Occipital lobe (tissue), 2 donors: ENCODE results near the gene PSTPIP1. TPM values are rescaled to one million over a fixed set of nuclear protein-coding genes. Genes with fewer than 3 reads are reported as not detected.

Experiments used
- DNase-seq: peaks from one replicate; lab custom pipeline; 2025; lab: John Stamatoyannopoulos, UW
- total RNA-seq: library from RNA; depleted of rRNA; stranded (reverse); fragments of >200 nt; gene quantifications from one replicate; pipeline ENCODE4 v1.2.3, GENCODE V29; 2014

PSTPIP1 gene
- total RNA-seq, 1 donor from 2014 or later, result 0.62 TPM

DNA sequence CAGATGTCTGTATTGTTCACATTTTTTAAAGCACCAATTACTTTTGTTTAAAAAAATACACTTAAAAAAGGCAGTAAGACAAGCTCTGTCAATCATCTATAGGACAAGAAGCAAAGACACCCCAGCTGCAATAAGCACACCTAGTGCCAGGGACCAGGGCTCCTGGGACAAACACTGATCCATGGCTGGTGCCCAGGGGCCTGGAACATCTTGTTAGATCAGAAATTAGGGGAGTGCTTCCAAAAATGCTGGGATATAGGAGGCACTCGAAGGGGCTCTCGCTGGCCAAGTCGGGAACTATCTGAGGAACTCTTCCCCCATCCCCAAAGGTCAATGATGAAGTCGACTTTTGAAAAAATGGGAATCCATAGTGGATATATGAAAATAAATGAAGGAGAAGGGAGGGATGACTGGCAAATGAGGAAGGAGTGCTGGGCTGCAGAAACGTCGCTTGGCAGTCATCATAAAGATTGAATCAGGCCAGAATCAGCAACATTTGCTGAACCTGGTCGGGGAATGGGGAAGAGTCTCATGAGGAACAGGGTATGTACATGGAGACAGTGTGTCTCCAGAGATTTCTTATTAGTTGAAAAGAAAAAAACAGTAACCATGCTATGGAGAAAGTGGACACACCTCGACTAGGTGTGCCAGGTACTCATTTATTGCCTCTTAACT lies 47.5 kb downstream of the PSTPIP1 start:
- no peak for DNase-seq

DNA sequence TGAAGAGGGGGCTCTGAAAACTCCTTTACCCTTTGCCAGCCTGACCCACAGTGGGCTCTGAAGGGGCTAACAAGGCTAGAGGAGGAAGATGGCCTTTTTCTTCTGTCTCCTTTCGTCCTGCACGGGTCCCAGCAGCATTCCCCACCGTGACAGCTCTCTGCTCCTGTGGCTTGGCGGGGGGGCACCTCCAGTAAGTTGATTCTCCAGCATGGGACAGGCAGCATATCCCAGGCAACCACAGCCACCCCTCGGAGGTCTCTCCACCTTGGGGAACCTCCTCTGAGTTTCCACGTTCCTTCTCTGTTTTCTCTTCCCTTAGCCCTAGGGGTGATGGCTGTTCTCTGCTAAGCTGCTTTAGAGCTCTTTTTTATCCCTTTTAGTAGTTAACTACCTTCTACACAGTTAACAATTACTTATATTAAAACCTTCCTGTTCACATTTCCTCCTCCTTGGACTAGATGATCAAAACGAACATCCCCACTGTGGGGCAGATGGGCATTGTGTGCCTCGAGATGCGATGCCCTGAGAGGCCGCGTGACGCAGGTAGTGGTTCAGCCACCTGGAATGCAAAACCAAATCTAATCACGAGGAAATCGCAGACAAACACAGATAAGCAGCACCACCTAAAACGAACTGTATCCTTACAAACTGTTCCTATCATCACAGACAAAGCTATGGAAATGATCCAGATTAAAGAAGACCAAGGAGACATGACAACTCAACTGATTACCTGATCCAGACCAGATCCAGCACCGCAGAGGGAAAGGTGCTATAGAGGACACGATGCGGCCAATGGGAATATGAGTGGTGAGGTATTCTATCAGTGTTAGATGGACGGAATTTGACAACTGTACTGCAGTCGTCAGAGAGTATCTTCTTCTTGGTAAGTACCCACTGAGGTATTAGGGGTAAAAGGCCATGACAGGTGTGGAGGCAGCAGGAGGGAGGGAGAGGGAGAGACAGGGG lies 48.3 kb downstream of the PSTPIP1 start:
- DNase-seq, result no peak

DNA sequence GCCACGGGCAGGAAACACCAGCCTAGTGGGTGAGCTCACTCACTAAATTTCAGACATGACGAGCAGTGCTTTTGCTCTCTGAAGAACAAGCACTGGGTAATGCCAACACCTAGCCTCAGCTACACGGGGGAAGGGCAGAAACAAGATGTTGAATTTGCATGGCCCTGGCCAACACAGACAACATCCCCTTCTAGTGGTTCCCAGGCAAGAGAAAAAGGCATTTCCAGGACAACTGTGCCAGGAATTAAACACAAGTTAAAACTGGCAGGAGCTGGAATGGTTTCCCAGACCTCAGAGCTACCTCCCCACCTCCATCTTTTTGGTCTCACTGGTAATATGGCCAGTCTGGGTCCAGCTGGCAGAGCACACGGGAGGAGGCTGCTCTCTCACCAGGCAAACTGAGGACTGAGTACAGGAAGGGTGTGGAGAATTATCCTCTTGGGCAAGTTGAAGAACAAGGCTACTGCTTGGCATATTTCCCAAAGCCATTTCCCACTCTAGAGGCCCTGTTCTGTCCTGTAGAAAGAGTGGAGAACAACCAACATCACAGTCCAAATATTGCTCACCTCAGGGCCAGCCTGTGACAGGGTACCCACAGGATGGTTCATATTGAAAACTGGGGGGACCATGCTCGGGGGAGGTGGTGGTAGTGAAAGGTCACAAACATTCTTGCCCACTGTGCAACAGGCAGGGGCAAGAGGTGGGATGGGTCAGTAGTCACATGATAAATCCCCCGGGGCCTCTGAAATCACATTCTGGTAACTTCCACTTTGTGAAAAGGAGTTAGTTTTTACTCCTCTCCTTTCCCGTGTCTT lies 49.5 kb downstream of the PSTPIP1 start:
- DNase-seq, result no peak

DNA sequence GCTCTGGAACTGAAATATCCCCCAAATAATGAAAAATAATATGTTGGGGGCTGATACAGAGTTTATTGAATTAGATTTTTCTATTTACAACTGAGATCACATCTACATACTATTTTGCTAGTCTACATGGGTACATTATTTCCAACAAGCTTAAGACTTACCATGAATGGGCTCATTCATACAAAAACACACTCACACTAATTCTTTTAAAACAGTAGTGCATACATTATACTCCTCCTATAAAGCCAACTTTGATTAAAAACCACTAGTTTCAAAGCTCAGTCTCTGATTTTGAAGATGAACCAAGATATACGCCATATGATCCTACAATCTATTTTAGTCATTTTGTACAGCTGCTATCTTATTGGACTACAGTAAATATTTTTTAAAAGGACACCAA lies 51.1 kb downstream of the PSTPIP1 start:
- no peak for DNase-seq

DNA sequence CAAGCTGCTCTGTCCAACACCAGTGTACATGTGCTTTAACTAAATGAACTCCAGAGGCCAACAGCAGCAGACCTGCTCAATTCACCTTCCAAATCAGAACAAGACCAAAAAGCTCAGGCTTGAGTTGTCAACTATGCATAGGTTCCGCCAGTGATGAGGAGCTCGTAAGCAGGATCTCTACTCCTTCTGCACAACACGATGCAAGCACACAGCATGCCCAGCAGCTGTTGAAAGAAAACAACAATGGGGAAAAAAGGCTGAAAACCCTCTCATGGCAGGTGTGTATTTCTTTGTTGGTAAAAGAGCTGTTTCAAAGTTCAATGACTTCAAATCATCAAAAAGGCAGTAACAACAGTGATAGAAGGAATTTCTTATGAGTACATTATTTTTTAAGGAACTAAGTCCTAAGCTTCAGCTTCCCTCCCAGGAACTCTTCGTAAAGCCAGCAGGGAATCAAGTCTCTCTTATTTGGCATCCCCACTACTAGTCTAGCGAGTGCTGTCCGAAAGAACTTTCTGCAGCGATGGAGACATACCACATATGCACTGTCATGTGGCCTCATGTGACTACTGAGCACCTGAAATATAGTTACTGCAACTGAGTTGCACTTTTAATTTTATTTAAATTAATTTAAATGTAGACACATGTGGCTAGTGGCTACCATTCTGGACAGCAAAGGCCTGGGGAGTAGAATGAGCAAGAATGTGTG lies 51.9 kb downstream of the PSTPIP1 start:
- no peak for DNase-seq

DNA sequence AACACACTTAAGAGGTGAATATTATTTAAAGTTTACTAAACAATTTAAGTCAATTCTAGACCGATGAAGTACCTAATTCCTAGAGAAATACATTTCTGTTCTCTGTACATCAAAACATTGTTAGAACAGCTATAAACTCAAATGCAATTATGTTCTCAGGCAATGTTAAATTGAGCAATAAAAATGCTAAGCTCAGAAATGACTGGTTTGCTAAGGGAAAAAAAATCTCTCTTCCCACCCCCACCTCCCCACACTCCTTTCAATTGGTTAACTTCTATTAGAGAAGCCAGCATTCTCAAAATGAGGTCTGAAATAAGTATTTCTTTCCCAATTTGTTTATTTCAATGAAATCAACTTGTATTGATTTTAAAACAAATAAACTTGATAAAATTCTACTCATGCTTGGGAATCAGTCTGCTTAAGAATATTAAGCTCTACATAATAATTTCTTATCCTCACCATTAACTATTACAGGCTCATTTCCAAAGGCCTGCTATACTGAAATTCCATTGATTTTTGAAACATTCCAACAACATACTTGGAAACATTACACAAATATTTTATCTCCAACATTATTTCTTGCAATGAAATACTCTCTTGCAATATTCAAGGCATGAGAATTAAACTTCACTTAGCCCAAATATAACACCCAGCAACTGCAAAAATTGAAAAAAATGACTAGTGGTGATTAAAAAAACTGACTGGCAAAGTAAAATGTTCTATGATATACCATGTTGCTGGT lies 53.4 kb downstream of the PSTPIP1 start:
- no peak for DNase-seq

DNA sequence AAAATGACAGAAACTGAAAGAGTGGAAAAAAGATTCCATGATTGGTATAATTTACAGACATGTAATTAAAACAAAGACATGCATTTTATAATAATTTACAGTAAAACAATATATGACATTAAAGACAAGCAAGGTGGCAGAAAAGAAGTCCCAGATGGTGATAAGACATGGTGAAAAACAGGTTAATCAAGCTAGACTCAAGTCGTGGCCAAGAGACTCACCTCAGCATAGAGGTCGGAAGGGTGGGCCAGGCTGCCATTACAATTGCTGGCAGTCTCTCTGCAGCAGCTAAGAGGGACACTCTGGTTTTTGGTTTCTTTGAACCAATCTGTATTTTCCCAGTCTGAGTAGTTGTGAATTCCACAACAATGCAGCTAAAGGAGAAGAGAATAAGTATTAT lies 57.6 kb downstream of the PSTPIP1 start:
- no peak for DNase-seq

DNA sequence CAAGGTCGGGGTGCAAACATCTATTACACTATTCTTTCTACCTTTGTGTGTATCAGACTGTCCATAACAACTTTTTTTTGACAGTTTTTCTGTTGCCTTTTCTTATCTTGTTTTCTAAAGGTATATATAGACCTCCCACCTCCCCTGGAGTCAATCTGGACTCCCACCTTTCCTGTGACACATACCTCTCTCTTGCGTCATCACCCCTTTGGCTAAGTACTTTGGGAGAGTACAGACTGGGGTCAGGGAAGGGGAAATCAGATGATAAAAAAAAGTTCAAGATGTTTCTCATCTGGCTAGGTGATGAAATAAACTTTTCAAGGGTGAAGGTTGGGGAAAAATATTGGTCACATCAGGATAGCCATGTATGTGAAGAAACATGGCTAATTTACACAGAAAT lies 58.8 kb downstream of the PSTPIP1 start:
- DNase-seq, result no peak

DNA sequence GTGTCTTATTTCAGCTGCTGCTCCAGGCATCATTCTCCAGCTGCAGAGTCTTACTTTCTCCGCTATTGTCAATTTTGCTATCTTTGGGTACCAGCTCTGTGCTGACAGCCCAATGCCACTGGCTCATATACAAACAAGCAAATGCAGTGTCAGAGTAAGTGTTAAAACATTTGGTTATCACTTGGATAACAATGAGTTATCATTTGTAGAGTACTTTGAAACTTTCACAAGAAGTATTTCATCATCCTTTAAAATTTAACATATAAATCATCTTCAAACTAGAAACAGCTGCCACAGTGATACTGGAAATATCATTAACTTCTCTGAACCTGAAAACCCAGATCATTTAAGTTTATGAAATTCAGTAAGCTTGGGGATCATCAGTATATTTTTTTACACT lies 62.1 kb downstream of the PSTPIP1 start:
- DNase-seq, result no peak

DNA sequence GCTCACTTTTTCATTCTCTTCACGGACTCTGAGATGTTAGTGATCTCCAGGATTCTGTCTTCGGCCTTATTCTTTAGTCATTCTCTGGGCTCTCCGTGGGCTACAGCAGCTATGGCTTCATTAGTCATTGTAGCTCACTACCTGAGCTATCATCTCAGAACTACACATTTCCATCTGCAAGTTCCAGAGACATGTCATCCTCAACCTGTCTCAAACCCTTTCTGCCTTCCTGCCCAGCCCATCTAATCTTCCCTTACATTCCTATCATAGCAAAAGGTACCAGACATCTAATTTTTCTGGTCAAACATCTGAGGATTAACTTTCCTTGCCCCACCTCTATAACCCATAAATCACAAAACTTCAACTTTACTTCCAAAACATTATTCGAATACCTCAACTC lies 62.8 kb downstream of the PSTPIP1 start:
- DNase-seq, result no peak

DNA sequence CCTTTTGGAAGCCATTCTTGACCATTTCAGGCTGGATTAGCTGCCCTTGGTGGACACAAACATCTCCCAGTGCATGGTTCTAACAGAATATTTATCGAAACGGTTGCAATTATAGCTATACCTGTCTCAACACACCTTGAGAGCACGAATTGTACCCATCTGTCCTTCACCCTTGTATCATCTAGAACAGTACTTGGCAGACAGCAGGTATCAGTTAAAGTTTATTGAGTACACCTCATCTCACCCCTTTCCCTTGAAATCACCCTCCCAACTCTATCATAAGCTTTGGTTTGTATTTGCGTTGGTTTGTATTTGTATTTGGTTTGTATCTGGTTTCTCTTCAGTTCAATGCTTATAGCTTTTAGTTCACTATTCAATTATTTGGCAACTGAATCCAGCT lies 63.5 kb downstream of the PSTPIP1 start:
- no peak for DNase-seq

DNA sequence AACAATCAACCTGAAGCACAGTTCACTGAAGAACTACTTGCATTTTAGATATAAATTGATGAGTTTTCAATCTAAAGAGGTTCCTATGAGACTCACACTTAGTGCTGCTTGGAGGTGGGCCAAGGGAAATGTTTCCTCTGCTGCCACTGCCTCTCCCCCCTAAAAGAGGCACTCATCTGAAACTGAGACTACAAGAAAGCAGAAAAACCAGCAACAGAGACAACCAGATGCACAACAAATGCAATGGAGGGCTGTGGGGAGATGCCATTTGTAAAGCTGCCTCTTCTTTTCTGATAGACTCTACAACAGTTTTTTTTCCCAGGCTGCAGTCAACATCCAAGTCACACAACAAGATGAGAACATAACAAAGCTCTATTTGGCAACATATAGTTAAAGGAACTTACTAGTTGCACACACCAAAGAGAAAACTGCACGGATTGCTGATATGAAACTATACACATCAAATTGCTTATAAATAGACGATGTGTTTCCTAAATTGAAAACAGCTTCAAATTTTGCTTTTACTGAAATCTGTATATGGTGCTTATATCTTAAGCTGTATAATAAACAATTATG lies 64.9 kb downstream of the PSTPIP1 start:
- DNase-seq, result no peak

DNA sequence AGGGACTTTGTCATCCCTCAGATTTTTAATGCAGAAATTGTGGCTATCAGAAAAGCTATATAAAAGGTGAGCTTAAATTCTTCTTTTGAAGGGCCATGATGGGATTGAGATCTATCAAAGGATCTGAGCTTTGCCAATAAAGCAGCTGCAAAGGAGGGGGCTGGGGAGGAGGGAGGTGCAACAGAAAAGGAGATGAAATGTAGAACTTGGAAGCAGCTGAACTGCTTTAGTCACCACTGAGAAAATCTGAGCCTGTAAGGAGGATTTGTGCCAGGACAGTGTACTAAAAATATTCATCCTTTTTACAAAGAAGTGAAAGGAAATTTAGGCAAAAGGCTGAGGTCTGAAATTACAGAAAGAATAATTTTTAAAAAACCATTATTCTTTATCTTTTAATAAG lies 65.6 kb downstream of the PSTPIP1 start:
- peak; percentile 46 for DNase-seq

DNA sequence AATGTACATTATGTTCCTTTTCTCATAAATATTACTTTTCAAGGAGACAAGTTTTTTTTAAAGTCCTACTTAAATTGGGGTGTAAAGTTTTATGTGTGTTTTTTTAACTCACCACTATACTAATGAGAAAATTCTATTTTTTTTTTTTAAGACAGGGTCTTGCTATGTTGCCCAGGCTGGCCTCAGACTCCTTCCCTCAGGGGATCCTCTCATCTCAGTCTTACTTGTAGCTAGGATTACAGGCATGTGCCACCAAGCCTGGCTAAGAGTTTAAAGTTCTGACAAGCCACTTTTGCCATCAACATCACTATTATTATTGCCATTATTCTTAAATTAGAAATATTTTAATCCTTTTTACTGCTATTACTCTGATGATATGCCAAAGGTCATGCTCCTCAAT lies 68.3 kb downstream of the PSTPIP1 start:
- DNase-seq, result no peak

DNA sequence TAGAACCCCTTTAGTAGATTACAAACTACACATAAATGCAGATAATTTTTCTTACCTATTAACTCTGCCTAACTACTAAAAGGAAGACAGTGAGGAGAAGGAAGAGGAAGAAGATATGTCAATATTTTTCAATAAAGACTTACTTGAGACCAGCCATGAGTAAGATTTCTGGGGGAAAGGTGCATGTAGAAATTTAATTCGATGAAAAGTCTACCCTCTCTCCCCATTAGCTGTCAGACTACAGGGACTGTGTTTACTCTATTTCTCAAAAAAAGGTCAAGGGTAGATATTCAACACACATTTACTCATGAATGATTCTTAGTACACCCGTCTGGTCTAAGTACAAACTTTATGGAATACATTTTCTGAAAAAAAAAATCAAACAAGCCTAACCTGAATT lies 69.1 kb downstream of the PSTPIP1 start:
- no peak for DNase-seq

DNA sequence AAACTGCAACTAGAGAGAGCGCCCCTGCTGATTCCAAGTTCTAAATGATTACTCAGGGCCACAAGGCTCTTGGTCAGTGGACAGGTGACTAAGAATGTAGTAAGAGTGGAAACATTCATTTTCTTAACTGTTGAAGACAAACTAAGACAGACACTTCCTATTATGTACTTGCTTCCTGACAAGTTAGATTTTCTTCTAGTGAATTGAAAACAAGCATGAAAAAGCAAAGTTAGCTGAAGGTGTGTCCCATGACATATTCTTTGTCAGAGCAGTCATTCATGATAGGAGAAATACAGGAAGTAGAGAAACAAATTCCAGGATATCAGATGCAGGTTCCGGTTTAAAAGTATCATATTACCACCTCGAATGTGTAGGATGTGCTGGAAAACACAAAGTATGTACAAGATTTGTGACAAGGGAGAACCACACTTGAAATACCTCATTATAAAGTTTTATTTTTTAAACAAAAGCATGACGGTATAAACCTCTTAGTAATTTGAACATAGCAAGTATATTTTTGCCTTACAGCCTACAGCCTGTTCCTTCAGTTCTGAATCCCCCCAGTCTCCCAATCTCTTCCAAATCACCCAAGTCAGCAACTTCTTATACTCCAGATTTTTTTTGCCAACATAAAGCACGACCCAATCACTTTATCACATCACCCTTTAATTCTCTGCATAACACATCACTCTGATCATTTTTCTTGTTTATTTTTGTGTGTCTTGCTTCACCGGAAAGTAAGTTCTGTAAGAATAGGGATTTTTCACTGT lies 69.8 kb downstream of the PSTPIP1 start:
- no peak for DNase-seq

DNA sequence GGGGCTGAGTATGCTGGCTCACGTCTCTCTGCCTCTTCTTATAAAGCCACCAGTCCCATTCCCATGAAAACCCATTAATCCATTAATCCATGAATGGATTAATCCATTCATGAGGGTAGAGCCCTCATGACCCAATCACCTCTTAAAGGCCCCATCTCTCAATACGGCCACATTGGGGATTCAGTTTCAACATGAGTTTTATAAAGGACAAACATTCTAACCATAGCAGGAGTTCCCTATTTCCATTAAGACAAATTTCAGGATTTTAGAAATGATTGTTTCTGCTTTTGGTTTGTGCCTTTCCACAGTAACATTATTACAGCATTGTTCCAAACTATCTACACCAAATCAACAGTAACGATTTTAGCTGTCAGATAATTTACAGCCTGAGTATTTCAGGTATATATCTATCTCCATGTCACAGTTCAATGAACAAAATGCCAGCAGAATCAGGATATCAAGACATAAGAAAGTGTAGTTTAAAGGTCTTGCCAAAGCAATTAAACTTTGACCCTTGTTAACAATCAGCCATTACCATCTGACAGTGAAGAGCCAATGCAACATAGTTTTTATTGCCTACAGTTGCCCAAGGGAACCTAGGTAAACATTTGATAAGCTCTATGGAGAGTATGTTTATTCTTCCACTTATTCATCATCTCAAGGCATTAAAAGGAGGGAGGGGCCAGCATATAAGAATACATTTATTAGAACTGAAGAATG lies 72.2 kb downstream of the PSTPIP1 start:
- DNase-seq, result no peak

DNA sequence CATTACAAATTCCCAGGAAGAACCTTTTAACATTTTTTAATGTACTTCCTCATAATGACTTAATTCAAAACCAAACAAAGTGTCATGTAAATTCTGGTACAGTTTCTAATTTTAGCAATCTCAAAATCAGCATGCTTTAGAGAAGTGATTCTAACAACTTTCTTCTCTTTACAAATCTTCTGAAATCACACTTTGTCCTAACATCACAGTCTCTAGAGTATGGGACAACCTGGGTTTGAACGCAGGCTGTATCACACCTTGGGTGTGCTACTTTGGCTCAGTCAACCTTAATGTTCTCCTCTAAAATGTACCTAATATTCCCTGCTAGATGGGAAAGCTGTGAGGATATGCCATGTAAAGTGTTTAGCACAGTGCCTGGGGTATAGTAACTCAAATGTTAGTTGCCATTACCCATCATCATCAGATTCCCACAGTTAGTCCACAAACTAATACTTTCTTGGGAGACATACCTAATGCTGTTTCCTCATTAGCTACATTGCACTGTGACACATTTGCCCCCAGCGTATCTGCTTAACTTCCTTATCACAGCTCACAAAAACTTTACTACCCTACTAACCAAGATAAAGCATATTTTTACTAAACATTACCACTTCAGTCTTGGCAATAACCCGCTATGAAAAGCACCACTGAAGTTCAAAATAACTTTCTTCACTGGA lies 72.9 kb downstream of the PSTPIP1 start:
- DNase-seq, result no peak
